Upper lobe of right lung (tissue), 1 donor: ENCODE measurements around the gene CHEK2. TPM values are rescaled to one million over a fixed set of nuclear protein-coding genes. Genes with fewer than 3 reads are reported as not detected.
"Not testable (repeated sequence)": the region's sequence is repeated elsewhere in the genome, so short reads cannot be mapped to it uniquely, and the experiment has no call there.

Experiments used
- ATAC-seq: fragments of 200-7000 bp; cut with Tn5 transposase; one replicate; pipeline ENCODE4 v1.9.1; 2020; ENCODE audit warnings: mild to moderate bottlenecking, moderate library complexity
- DNase-seq: peaks from one replicate; pipeline ENCODE4 v3.0.0-alpha.2; 2020
- H3K27ac ChIP-seq: fragments of 200-600 bp; one replicate; pipeline ENCODE4 v1.8.0; 2022
- H3K27me3 ChIP-seq: fragments of 200-600 bp; one replicate; pipeline ENCODE4 v1.8.0; 2022; ENCODE audit warnings: mild to moderate bottlenecking
- H3K36me3 ChIP-seq: fragments of 200-600 bp; one replicate; pipeline ENCODE4 v1.8.0; 2022
- H3K4me1 ChIP-seq: fragments of 200-600 bp; one replicate; pipeline ENCODE4 v1.8.0; 2022
- H3K4me3 ChIP-seq: fragments of 200-600 bp; one replicate; pipeline ENCODE4 v1.8.0; 2022; ENCODE audit warnings: mild to moderate bottlenecking
- H3K9me3 ChIP-seq: fragments of 200-600 bp; one replicate; pipeline ENCODE4 v1.8.0; 2022
- intact Hi-C: fragments of 100-400 bp; cut with DNase I; formaldehyde crosslinking; loops from one replicate; pipeline ENCODE4 v1.11.0; 2022
- total RNA-seq: library from RNA; stranded (reverse); fragmentation: NEBNext Ultra II Directional; extraction: Animal tissue kit (Norgen Biotek cat#: 25700); gene quantifications from one replicate; pipeline ENCODE4 v1.2.1, GENCODE V29; 2021
- TF ChIP-seq, protein P1 (sequence below): fragments of 200-600 bp; IDR thresholded peaks from one replicate; pipeline ENCODE4 v1.8.0; 2022; ENCODE audit warnings: antibody characterized with exemption
- donor health status: DM: no; HTN: yes; CAD: no; lungs with severe emphysema.

The CHEK2 gene
- total RNA-seq, 1 donor from 2014 or later, result 9.2 TPM

DNA sequence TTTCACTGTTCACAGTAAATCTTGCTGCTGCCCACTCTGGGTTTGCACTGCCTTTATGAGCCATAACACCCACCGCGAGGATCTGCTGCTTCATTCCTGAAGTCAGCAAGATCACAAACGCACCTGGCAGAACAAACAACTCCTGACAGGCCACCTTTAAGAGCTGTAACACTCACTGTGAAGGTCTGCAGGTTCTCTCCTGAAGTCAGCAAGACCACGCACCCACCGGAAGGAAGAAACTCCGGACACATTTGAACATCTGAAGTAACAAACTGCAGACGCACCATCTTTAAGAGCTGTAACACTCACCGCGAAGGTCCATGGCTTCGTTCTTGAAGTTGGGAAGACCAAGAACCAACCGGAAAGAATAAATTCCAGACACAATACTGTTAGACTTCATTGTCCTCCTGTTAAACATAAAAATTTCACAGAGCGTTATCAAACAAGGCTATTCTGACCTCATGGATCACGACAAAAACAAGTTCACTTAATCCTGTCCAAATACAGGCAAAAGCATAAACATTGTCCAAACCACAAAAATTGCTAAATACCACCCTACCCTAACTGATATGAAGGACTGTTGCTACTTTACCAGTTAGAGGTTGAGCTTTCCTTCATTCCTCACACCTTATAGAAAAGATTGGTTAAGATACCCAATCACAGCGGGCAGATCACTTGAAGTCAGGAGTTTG lies 27.9 kb upstream of the CHEK2 start:
- Histone ChIP-seq H3K36me3 (no peaks in the 10 kb centered on the region), H3K4me1 (peaks cover 9% of the 10 kb centered on the region), H3K27ac (no peak overlapping the region), H3K4me3 (no peak overlapping the region), H3K27me3 (no peaks in the 10 kb centered on the region), H3K9me3 (no peaks in the 10 kb centered on the region)
- TF ChIP-seq, protein P1, sequence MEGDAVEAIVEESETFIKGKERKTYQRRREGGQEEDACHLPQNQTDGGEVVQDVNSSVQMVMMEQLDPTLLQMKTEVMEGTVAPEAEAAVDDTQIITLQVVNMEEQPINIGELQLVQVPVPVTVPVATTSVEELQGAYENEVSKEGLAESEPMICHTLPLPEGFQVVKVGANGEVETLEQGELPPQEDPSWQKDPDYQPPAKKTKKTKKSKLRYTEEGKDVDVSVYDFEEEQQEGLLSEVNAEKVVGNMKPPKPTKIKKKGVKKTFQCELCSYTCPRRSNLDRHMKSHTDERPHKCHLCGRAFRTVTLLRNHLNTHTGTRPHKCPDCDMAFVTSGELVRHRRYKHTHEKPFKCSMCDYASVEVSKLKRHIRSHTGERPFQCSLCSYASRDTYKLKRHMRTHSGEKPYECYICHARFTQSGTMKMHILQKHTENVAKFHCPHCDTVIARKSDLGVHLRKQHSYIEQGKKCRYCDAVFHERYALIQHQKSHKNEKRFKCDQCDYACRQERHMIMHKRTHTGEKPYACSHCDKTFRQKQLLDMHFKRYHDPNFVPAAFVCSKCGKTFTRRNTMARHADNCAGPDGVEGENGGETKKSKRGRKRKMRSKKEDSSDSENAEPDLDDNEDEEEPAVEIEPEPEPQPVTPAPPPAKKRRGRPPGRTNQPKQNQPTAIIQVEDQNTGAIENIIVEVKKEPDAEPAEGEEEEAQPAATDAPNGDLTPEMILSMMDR, result no peak
- intact Hi-C loops, result no loop called here
- no peak for DNase-seq
- ATAC-seq, result no peak

DNA sequence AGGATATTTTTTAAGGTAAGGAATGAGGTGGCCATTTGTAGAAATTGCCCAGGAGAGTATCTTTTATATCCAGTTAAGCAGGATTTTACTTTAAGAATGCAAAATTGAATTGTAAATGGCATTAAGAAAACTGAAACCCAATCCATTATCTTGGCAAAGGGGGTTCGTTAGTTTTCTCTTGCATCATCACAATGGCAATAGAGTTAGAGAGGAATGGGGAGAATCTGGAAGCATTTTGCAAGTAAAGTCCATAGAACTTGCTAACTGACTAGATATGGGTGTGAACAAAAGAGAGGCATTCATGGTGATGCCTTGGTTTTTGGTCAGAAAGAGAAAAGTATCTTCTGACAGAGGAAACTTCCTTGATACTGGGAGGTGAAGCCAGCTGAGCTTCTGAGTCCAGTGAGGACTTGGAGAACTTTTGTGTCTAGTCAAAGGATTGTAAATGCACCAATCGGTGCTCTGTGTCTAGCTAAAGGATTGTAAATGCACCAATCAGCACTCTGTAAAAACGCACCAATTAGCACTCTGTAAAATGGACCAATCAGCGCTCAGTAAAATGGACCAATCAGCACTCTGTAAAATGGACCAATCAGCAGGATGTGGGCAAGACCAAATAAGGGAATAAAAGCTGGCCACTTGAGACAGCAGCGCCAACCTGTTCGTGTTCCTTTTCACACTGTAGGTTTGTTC lies 27.2 kb upstream of the CHEK2 start:
- TF ChIP-seq, protein P1, result no peak
- DNase-seq (no peak), ATAC-seq (no peak)
- H3K27ac ChIP-seq, result no peak overlapping the region
- no peak overlapping the region for H3K4me3 ChIP-seq
- no peaks in the 10 kb centered on the region for H3K36me3 ChIP-seq
- intact Hi-C loops, result no loop called here
- peaks cover 3% of the 10 kb centered on the region for H3K4me1 ChIP-seq
- no peaks in the 10 kb centered on the region for H3K27me3 ChIP-seq
- no peaks in the 10 kb centered on the region for H3K9me3 ChIP-seq

GRCh38 chr22:28766628-28767027 lies 25.0 kb upstream of the CHEK2 start:
- no peak overlapping the region for H3K27ac ChIP-seq
- TF ChIP-seq, protein P1, result no peak
- no peak for DNase-seq
- no peaks in the 10 kb centered on the region for H3K27me3 ChIP-seq
- intact Hi-C loops, result no loop called here
- no peaks in the 10 kb centered on the region for H3K36me3 ChIP-seq
- no peak for ATAC-seq
- H3K4me1 ChIP-seq, result no peaks in the 10 kb centered on the region
- no peak overlapping the region for H3K4me3 ChIP-seq
- no peaks in the 10 kb centered on the region for H3K9me3 ChIP-seq

DNA sequence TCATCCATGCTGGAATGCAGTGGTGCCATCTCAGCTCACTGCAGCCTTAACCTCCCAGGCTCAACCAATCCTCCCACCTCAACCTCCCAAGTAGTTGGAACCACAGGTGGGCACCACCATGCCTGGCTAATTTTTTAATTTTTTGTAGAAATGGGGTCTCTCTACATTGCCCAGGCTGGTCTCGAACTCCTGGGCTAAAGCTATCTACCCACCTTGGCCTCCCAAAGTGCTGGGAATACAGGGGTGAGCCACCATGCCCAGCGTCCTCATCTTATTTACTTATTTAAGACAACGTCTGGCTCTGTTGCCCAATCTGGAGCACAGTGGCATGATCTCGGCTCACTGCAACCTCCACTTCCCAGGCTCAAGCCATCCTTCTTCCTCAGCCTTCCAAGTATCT lies 20.4 kb upstream of the CHEK2 start:
- intact Hi-C loops, H3K4me3 ChIP-seq, H3K27ac ChIP-seq, H3K9me3 ChIP-seq, H3K36me3 ChIP-seq, H3K4me1 ChIP-seq, ATAC-seq, H3K27me3 ChIP-seq, DNase-seq: not testable (repeated sequence)

DNA sequence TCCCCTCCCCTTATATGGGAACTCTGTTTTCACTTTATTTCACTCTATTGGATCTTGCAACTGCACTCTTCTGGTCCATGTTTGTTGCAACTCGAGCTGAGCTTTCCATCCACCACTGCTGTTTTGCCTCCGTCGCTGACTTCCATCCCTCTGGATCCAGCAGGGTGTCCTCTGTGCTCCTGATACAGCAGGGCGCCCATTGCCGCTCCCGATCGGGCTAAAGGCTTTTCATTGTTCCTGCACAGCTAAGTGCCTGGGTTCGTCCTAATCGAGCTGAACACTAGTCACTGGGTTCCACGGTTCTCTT lies 19.8 kb upstream of the CHEK2 start:
- DNase-seq (no peak), ATAC-seq (no peak)
- no peaks in the 10 kb centered on the region for H3K36me3 ChIP-seq
- no peaks in the 10 kb centered on the region for H3K27me3 ChIP-seq
- intact Hi-C loops, result no loop called here
- H3K9me3 ChIP-seq, result no peaks in the 10 kb centered on the region
- TF ChIP-seq, protein P1, result no peak
- no peaks in the 10 kb centered on the region for H3K4me1 ChIP-seq
- H3K4me3 ChIP-seq, result no peak overlapping the region
- no peak overlapping the region for H3K27ac ChIP-seq

DNA sequence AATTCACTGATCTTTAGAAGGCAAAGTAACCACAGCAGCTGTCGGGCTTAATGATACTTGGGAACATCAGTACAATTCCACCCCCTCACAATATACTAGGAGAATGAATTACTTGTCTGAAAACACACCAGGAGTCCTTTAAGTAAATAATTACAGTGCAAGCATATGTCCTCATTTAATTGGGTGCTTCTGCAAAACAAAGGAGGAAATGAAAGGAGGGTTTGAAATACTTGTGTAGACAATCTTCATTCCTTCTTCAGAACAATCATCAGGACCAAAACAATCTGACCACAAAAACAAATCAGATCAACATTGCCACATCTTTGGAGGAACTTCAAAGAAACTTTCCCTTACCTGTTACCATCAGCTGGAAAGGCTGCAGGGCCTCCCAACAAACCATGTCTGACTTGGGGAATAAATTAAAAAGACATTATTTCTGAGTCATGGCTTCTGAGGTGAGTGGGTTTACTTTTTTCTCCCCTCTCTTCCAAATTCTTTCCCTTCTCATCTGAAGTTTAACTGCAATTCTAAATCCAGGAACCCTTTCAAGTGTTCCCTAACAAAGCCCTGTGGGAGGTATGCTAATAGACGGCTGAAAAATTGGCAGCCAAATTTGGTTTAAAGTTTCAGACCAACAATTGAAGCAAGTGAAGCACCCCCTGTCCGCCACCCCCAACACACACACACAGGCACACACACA lies 18.4 kb upstream of the CHEK2 start:
- no peaks in the 10 kb centered on the region for H3K9me3 ChIP-seq
- DNase-seq, result no peak
- no peak overlapping the region for H3K4me3 ChIP-seq
- ATAC-seq, result no peak
- no peaks in the 10 kb centered on the region for H3K27me3 ChIP-seq
- intact Hi-C loops, result no loop called here
- H3K27ac ChIP-seq, result no peak overlapping the region
- no peaks in the 10 kb centered on the region for H3K4me1 ChIP-seq
- H3K36me3 ChIP-seq, result no peaks in the 10 kb centered on the region
- TF ChIP-seq, protein P1, result no peak

GRCh38 chr22:28754512-28754911 lies 12.9 kb upstream of the CHEK2 start:
- intact Hi-C loops, H3K4me3 ChIP-seq, H3K27me3 ChIP-seq, H3K4me1 ChIP-seq, H3K9me3 ChIP-seq, ATAC-seq, H3K27ac ChIP-seq, DNase-seq: not testable (repeated sequence)
- peaks cover 10% of the 10 kb centered on the region for H3K36me3 ChIP-seq
